Testis (tissue), 3 donors: ENCODE results near the gene LDAH. TPM values are rescaled to one million over a fixed set of nuclear protein-coding genes. Genes with fewer than 3 reads are reported as not detected.

Experiments
- DNase-seq: peaks from one replicate; pipeline ENCODE4 v3.0.0-alpha.2; 2019
- H3K27ac ChIP-seq, 2 donors: fragments of 200-600 bp; sonication (generic); one replicate each; pipeline ENCODE4 v1.5.1; 2019
- H3K27me3 ChIP-seq: fragments of 200-600 bp; sonication (generic); one replicate; pipeline ENCODE4 v1.5.1; 2019
- H3K36me3 ChIP-seq: fragments of 200-600 bp; sonication (generic); one replicate; pipeline ENCODE4 v1.5.1; 2017; ENCODE audit warnings: low read depth; ENCODE audit errors: missing control alignments
- H3K4me1 ChIP-seq: fragments of 200-600 bp; sonication (generic); one replicate; pipeline ENCODE4 v1.5.1; 2019
- H3K4me3 ChIP-seq, 2 donors: fragments of 200-600 bp; sonication (generic); one replicate each; pipeline ENCODE4 v1.5.1; 2017 to 2019
- H3K9me3 ChIP-seq: fragments of 200-600 bp; sonication (generic); one replicate; pipeline ENCODE4 v1.5.1; 2017
- CTCF ChIP-seq, 3 experiments: fragments of 450-650 bp in 2 of 3; fragments of 200-600 bp in 1 of 3; sonication (generic) in 1 of 3; IDR thresholded peaks; one replicate each; pipeline ENCODE4 v1.5.1; 2016 to 2019; ENCODE audit warnings: antibody characterized with exemption in 3 of 3, mild to moderate bottlenecking in 2 of 3, moderate library complexity in 1 of 3
- POLR2A ChIP-seq: fragments of 450-650 bp; IDR thresholded peaks from one replicate; pipeline ENCODE4 v1.6.1; 2017; ENCODE audit warnings: antibody characterized with exemption, mild to moderate bottlenecking, moderate library complexity
- WGBS, 2 donors: methylation state at CpG; one replicate each; pipeline ENCODE4 v1.1.5; 2018; 5-methylcytosine and 5-hydroxymethylcytosine counted together
- intact Hi-C: fragments of 100-400 bp; cut with DNase I; formaldehyde crosslinking; loops from one replicate; pipeline ENCODE4 v1.15.1; 2023; ENCODE audit warnings: low total_unique reads
- polyA plus RNA-seq: library from polyadenylated mRNA; stranded (reverse); fragments of 350-450 nt; fragmentation: Illumina TruSeq; extraction: RNeasy Lipid Tissue Mini Kit (QIAGEN cat#74804); gene quantifications from one replicate; pipeline ENCODE4 v1.2.3, GENCODE V29; 2014; ENCODE audit warnings: low read depth, low replicate concordance; ENCODE audit not compliant: insufficient read depth
- total RNA-seq, 2 donors: library from RNA; depleted of rRNA; stranded (reverse); fragments of >200 nt; gene quantifications; one replicate each; pipeline ENCODE4 v1.2.3, GENCODE V29; 2016

The LDAH gene
- total and polyA plus RNA-seq, 3 donors from 2014 or later: 9.3 to 19.4 (median 12.7) TPM

GRCh38 chr2:20664071-20664390 lies 158.9 kb downstream of the LDAH start:
- Histone ChIP-seq H3K36me3 (no peaks in the 10 kb centered on the region), H3K9me3 (no peaks in the 10 kb centered on the region), H3K27ac (no peak overlapping the region), H3K4me1 (peaks cover 14% of the 10 kb centered on the region), H3K27me3 (no peaks in the 10 kb centered on the region), H3K4me3 (no peak overlapping the region)
- no peak for DNase-seq
- TF ChIP-seq CTCF (IDR thresholded peaks at IDR 0.05): no peak
- no peak for TF ChIP-seq POLR2A
- intact Hi-C loops: no loop called here
- WGBS, 2 donors: 42 to 76% methylated on average over 2 of the region's 2 CpGs

GRCh38 chr2:20663196-20664070 lies 159.5 kb downstream of the LDAH start:
- no peaks in the 10 kb centered on the region for H3K9me3 ChIP-seq
- TF ChIP-seq POLR2A: no peak
- no peak for TF ChIP-seq CTCF (IDR thresholded peaks at IDR 0.05)
- intact Hi-C loops: loop anchor here (2.0 kb wide), 1 partner anchor 299 kb away; no protein-coding TSS in a partner anchor
- H3K27me3 ChIP-seq: no peaks in the 10 kb centered on the region
- WGBS, 2 donors: 50 to 57% methylated on average over 7 of the region's 7 CpGs
- no peaks in the 10 kb centered on the region for H3K36me3 ChIP-seq
- H3K4me3 ChIP-seq: no peak overlapping the region
- no peak overlapping the region for H3K27ac ChIP-seq
- H3K4me1 ChIP-seq: peaks cover 14% of the 10 kb centered on the region
- DNase-seq: no peak

GRCh38 chr2:20662308-20662937 lies 160.5 kb downstream of the LDAH start:
- DNase-seq: no peak
- intact Hi-C loops: loop anchor here (2.0 kb wide), 1 partner anchor 300 kb away; no protein-coding TSS in a partner anchor
- no peaks in the 10 kb centered on the region for H3K9me3 ChIP-seq
- no peaks in the 10 kb centered on the region for H3K36me3 ChIP-seq
- H3K4me1 ChIP-seq: peaks cover 14% of the 10 kb centered on the region
- H3K4me3 ChIP-seq: no peak overlapping the region
- H3K27ac ChIP-seq: no peak overlapping the region
- 80 to 85% methylated on average over 1 to 5 of the region's 5 CpGs for WGBS, 2 donors
- H3K27me3 ChIP-seq: no peaks in the 10 kb centered on the region
- TF ChIP-seq POLR2A (no peak), CTCF (IDR thresholded peaks at IDR 0.05) (no peak)

- WGBS, 2 donors: 41 to 53% methylated on average over 11 of the region's 11 CpGs
- Histone ChIP-seq H3K4me1 (peaks cover 12% of the 10 kb centered on the region), H3K9me3 (no peaks in the 10 kb centered on the region), H3K27me3 (no peaks in the 10 kb centered on the region), H3K36me3 (no peaks in the 10 kb centered on the region), H3K27ac (no peak overlapping the region), H3K4me3 (no peak overlapping the region)
- intact Hi-C loops: loop anchor here (2.0 kb wide), 1 partner anchor 301 kb away; no protein-coding TSS in a partner anchor
- TF ChIP-seq POLR2A (no peak), CTCF (IDR thresholded peaks at IDR 0.05) (peak; percentile 88 to 96 (median 95))
- DNase-seq: peak; percentile 75
These were observed 161.2 kb downstream of the LDAH start for GRCh38 chr2:20661421-20662307.
